ENCODE results near the gene KRABD2.
"Not testable (repeated sequence)": the region's sequence is repeated elsewhere in the genome, so short reads cannot be mapped to it uniquely, and the experiment has no call there.

The KRABD2 gene

GRCh38 chr17:8360751-8361150, 15.8 kb downstream of the KRABD2 start:
- no peak for DNase-seq (ENCODE audit: low read depth)

GRCh38 chr17:8360260-8360659, 16.2 kb downstream of the KRABD2 start:
- no peak for DNase-seq (ENCODE audit: low read depth)

GRCh38 chr17:8359769-8360168, 16.7 kb downstream of the KRABD2 start:
- DNase-seq (ENCODE audit: low read depth): no peak

- DNase-seq (ENCODE audit: low read depth): no peak
Measured at GRCh38 chr17:8357910-8358309, 18.6 kb downstream of the KRABD2 start.

- no peak for DNase-seq (ENCODE audit: low read depth)
Measured at GRCh38 chr17:8354236-8354635, 22.3 kb downstream of the KRABD2 start.

- DNase-seq (ENCODE audit: low read depth): no peak
Measured at GRCh38 chr17:8353736-8354135, 22.8 kb downstream of the KRABD2 start.

GRCh38 chr17:8350339-8350738, 26.2 kb downstream of the KRABD2 start:
- DNase-seq (ENCODE audit: low read depth): no peak

- not testable (repeated sequence) for DNase-seq (ENCODE audit: low read depth)
Measured at GRCh38 chr17:8347001-8347400, 29.5 kb downstream of the KRABD2 start.

- DNase-seq (ENCODE audit: low read depth): no peak
Measured at GRCh38 chr17:8345951-8346665, 30.4 kb downstream of the KRABD2 start.

- no peak for DNase-seq (ENCODE audit: low read depth)
Measured at GRCh38 chr17:8345052-8345690, 31.3 kb downstream of the KRABD2 start.

GRCh38 chr17:8341456-8341855, 35.0 kb downstream of the KRABD2 start:
- DNase-seq (ENCODE audit: low read depth): no peak

- no peak for DNase-seq (ENCODE audit: low read depth)
Measured at GRCh38 chr17:8339540-8339939, 37.0 kb downstream of the KRABD2 start, which contains the start of gene ODF4. ODF4 (plus strand) TSS chr17:8339840; CDS start chr17:8340052, 212 bp downstream.

GRCh38 chr17:8338753-8339140, 37.8 kb downstream of the KRABD2 start:
- no peak for DNase-seq (ENCODE audit: low read depth)

- no peak for DNase-seq (ENCODE audit: low read depth)
Measured at GRCh38 chr17:8337802-8338752, 38.4 kb downstream of the KRABD2 start.

GRCh38 chr17:8333281-8333680, 43.2 kb downstream of the KRABD2 start:
- no peak for DNase-seq (ENCODE audit: low read depth)

- no peak for DNase-seq (ENCODE audit: low read depth)
Measured at GRCh38 chr17:8332688-8333087, 43.8 kb downstream of the KRABD2 start.

GRCh38 chr17:8332128-8332527, 44.4 kb downstream of the KRABD2 start:
- no peak for DNase-seq (ENCODE audit: low read depth)

GRCh38 chr17:8327303-8327649, 49.2 kb downstream of the KRABD2 start:
- DNase-seq (ENCODE audit: low read depth): no peak
